SU-DHL-6 (cell line): ENCODE data around the gene NSG1.

Experiments
- H2AFZ ChIP-seq: fragments of 200-600 bp; sonication (generic); 2 replicates; pipeline ENCODE4 v1.6.1; 2014; ENCODE audit warnings: low read depth, mild to moderate bottlenecking, moderate library complexity, mixed read lengths, antibody characterized with exemption, low read length; ENCODE audit not compliant: severe bottlenecking
- H3F3A ChIP-seq: fragments of 200-600 bp; shearing (Covaris generic); 2 replicates; pipeline ENCODE4 v1.6.0; 2016; ENCODE audit warnings: antibody characterized with exemption, mild to moderate bottlenecking; ENCODE audit not compliant: insufficient read depth
- H3K27ac ChIP-seq: fragments of 200-600 bp; sonication (generic); 2 replicates; pipeline ENCODE4 v1.5.1; 2016; ENCODE audit warnings: low read depth, mild to moderate bottlenecking, low read length, moderate library complexity, mixed read lengths
- H3K27me3 ChIP-seq: fragments of 200-600 bp; sonication (generic), shearing (Covaris generic); 2 replicates; pipeline ENCODE4 v1.6.0; 2014; ENCODE audit warnings: mild to moderate bottlenecking, low read length
- H3K36me3 ChIP-seq: fragments of 200-600 bp; sonication (generic); 2 replicates; pipeline ENCODE4 v1.6.1; 2014; ENCODE audit warnings: mild to moderate bottlenecking, low read length, mixed read lengths
- H3K4me2 ChIP-seq: fragments of 300-600, 200-600 bp; shearing (Covaris generic), sonication (generic); 2 replicates; pipeline ENCODE4 v1.6.0; 2014; ENCODE audit warnings: low read length, low read depth, mild to moderate bottlenecking; ENCODE audit not compliant: poor library complexity, severe bottlenecking
- H3K4me3 ChIP-seq: fragments of 200-600 bp; sonication (generic); 2 replicates; pipeline ENCODE4 v1.5.1; 2014; ENCODE audit warnings: antibody characterized with exemption, low read length, mild to moderate bottlenecking, mixed read lengths; ENCODE audit not compliant: insufficient read depth, poor library complexity, severe bottlenecking
- H3K79me2 ChIP-seq: fragments of 200-600 bp; sonication (generic); 2 replicates; pipeline ENCODE4 v1.6.1; 2014; ENCODE audit warnings: mild to moderate bottlenecking, low read length, moderate library complexity; ENCODE audit not compliant: insufficient read depth
- H3K9ac ChIP-seq: fragments of 200-600 bp; sonication (generic); 2 replicates; pipeline ENCODE4 v1.7.0; 2014; ENCODE audit warnings: mild to moderate bottlenecking, low read length
- H3K9me2 ChIP-seq: fragments of 200-600 bp; sonication (generic); replicated peaks from 2 replicates; pipeline ENCODE4 v1.6.1; 2014; ENCODE audit warnings: low read length; ENCODE audit not compliant: insufficient read depth
- H3K9me3 ChIP-seq: fragments of 200-600 bp; sonication (generic); 2 replicates; pipeline ENCODE4 v1.6.1; 2014; ENCODE audit warnings: low read length, mixed read lengths; ENCODE audit not compliant: insufficient read depth
- H4K20me1 ChIP-seq: fragments of 200-600 bp; sonication (generic); 2 replicates; pipeline ENCODE4 v1.6.1; 2014; ENCODE audit warnings: low read depth, mild to moderate bottlenecking, antibody characterized with exemption, low read length, moderate library complexity, mixed read lengths
- CTCF ChIP-seq: fragments of 200-600 bp; sonication (generic); IDR thresholded peaks from one replicate; pipeline ENCODE4 v1.5.1; 2017; ENCODE audit warnings: antibody characterized with exemption, mild to moderate bottlenecking, low read length, moderate library complexity; ENCODE audit not compliant: insufficient read depth, poor library complexity, severe bottlenecking
- EZH2phosphoT487 ChIP-seq: fragments of 200-600 bp; sonication (generic), shearing (Covaris generic); conservative IDR thresholded peaks from 2 replicates; pipeline ENCODE4 v1.6.1; 2018; ENCODE audit warnings: mild to moderate bottlenecking, antibody characterized with exemption, low read length, moderate library complexity, mixed read lengths

Gene NSG1

GRCh38 chr4:4423706-4424498, 37.0 kb downstream of the NSG1 start:
- no peak overlapping the region for H3K4me2 ChIP-seq
- no peaks in the 10 kb centered on the region for H3K9me3 ChIP-seq
- H3K79me2 ChIP-seq, result no peaks in the 10 kb centered on the region
- H3K27ac ChIP-seq, result no peak overlapping the region
- no peak overlapping the region for H2AFZ ChIP-seq
- TF ChIP-seq CTCF (no peak), EZH2phosphoT487 (no peak)
- no peaks in the 10 kb centered on the region for H3F3A ChIP-seq
- H4K20me1 ChIP-seq, result no peaks in the 10 kb centered on the region
- H3K27me3 ChIP-seq, result no peaks in the 10 kb centered on the region
- no peaks in the 10 kb centered on the region for H3K9me2 ChIP-seq
- 0 out of 2 replicates have a peak, but pooled peaks cover 3% of the 10 kb centered on the region for H3K36me3 ChIP-seq
- no peak overlapping the region for H3K4me3 ChIP-seq
- no peak overlapping the region for H3K9ac ChIP-seq

- no peaks in the 10 kb centered on the region for H4K20me1 ChIP-seq
- no peak overlapping the region for H3K9ac ChIP-seq
- H3K9me3 ChIP-seq, result no peaks in the 10 kb centered on the region
- H3K4me2 ChIP-seq, result no peak overlapping the region
- no peaks in the 10 kb centered on the region for H3F3A ChIP-seq
- no peaks in the 10 kb centered on the region for H3K9me2 ChIP-seq
- H3K27ac ChIP-seq, result no peak overlapping the region
- TF ChIP-seq EZH2phosphoT487 (no peak), CTCF (no peak)
- no peaks in the 10 kb centered on the region for H3K27me3 ChIP-seq
- H2AFZ ChIP-seq, result no peak overlapping the region
- no peaks in the 10 kb centered on the region for H3K79me2 ChIP-seq
- 0 out of 2 replicates have a peak, but pooled peaks cover 3% of the 10 kb centered on the region for H3K36me3 ChIP-seq
- no peak overlapping the region for H3K4me3 ChIP-seq
Measured at GRCh38 chr4:4424499-4425115, 37.7 kb downstream of the NSG1 start.

- Histone ChIP-seq H3K79me2 (no peaks in the 10 kb centered on the region), H4K20me1 (no peaks in the 10 kb centered on the region), H3K36me3 (0 out of 2 replicates have a peak, but pooled peaks cover 3% of the 10 kb centered on the region), H2AFZ (no peak overlapping the region), H3K4me3 (no peak overlapping the region), H3K9me3 (no peaks in the 10 kb centered on the region), H3K9ac (no peak overlapping the region), H3K27me3 (no peaks in the 10 kb centered on the region), H3K4me2 (no peak overlapping the region), H3F3A (no peaks in the 10 kb centered on the region), H3K27ac (no peak overlapping the region), H3K9me2 (no peaks in the 10 kb centered on the region)
- TF ChIP-seq EZH2phosphoT487 (no peak), CTCF (no peak)
Measured at GRCh38 chr4:4425119-4425690, 38.3 kb downstream of the NSG1 start.
